SH-SY5Y (cell line): ENCODE results near the gene SLC27A3.

Source experiments
- GATA2 ChIP-seq: IDR thresholded peaks from 2 replicates; pipeline ENCODE4 v1.6.1; 2011; ENCODE audit warnings: mild to moderate bottlenecking, low read depth, low read length
- GATA3 ChIP-seq: IDR thresholded peaks from 2 replicates; pipeline ENCODE4 v1.6.1; 2011; ENCODE audit warnings: low read depth, mild to moderate bottlenecking, low read length, moderate library complexity

GRCh38 chr1:153754266-153754665, 20.9 kb upstream of the SLC27A3 start:
- TF ChIP-seq GATA2 (no peak), GATA3 (no peak)
